GM19372 (cell line): Measurements from ENCODE around the gene FKBP7.
"Not testable (repeated sequence)": the region's sequence is repeated elsewhere in the genome, so short reads cannot be mapped to it uniquely, and the experiment has no call there.

Source experiments
- ATAC-seq: cut with Tn5 transposase; IDR thresholded peaks from one replicate; pipeline ENCODE4 v1.9.1; 2021; ENCODE audit warnings: mild to moderate bottlenecking, low read depth, moderate library complexity; ENCODE audit not compliant: unreplicated experiment

Gene FKBP7, protein sequence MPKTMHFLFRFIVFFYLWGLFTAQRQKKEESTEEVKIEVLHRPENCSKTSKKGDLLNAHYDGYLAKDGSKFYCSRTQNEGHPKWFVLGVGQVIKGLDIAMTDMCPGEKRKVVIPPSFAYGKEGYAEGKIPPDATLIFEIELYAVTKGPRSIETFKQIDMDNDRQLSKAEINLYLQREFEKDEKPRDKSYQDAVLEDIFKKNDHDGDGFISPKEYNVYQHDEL

DNA sequence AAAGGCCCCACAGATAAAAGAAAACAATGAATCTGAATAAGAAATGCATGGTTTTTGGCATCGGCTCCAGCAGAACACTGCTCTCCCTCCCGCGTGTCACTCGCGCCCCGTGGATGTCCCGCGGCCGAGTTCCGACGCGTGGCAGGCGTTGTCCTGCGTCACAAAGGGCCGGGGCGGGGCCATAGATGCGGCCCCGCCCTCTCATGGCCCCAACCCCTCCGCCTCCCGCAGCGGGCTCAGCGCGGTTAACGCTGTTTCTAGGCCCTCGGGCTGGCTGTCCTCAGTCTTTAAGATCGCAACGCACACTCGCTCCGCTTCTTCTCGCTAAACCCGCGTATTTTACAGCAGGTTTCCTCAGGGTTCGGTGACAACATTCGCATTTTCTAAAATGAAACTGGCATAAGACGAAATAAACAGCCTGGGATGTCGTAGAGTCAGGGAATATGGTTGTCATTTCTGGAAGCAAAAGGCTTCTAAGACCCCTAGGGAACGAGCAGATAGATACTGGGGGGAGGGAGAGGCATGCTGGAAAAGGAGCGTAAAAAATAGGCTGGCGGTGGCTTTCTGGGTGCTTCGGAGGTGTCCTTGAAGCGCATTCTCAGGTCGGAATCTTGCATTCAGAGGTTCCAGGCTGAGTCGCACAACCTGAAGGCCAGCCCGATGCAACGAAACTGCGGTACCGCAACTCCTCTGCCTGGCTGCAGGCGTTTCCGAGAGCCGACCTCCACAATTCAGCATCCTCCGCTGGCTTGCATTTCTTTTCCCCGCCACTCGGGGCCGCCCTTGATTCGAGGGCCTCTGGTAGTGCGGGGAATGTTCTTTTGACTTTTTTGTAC lies at the start of gene FKBP7:
TSS of gene FKBP7 (minus strand) at position 162 of the 836 bp plus-strand sequence. CDS start at position 61, 101 bp downstream.
- ATAC-seq: peak; percentile 43

DNA sequence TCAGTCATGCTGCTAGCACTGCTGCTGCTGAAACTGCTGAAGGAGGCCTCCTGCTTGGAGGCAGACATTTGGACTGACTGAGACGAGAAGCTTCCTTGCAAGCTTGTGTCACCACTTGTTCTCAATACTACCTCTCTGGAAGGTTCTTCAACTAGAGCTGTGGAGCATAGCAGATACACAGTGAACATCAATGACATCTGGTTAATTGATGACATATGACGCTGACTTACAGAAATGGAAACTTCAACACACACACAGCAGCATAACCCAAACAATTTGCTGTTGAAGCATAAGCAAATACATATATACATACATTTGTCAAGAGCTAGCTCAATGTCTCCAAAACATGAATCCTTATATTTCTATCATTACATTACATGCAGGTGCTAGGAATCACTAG lies 49.2 kb upstream of the FKBP7 start:
- ATAC-seq: no peak

DNA sequence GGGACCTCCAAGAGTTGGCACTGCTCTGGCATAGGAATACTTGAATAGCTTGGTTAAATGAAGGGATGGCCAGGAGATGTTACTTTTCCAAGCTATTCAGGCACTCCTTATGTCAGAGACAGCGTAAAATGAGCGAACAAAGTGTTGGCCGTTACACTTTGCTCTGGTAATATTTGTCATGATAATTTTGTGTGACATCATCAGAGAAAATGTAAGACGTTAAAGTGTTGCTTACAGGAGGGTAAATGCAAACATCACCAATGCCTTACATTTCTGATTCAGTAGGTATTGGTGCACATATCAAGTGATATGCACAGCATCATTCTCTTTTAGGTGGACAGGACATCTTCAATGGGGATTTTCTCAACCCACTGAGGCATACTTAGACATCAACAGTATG lies 47.9 kb upstream of the FKBP7 start:
- ATAC-seq: no peak

DNA sequence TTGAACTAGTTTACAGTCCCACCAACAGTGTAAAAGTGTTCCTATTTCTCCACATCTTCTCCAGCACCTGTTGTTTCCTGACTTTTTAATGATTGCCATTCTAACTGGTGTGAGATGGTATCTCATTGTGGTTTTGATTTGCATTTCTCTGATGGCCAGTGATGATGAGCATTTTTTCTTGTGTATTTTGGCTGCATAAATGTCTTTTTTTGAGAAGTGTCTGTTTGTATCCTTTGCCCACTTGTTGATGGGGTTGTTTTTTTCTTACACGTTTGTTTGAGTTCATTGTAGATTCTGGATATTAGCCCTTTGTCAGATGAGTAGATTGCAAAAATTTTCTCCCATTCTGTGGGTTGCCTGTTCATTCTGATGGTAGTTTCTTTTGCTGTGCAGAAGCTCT lies 47.1 kb upstream of the FKBP7 start:
- not testable (repeated sequence) for ATAC-seq

DNA sequence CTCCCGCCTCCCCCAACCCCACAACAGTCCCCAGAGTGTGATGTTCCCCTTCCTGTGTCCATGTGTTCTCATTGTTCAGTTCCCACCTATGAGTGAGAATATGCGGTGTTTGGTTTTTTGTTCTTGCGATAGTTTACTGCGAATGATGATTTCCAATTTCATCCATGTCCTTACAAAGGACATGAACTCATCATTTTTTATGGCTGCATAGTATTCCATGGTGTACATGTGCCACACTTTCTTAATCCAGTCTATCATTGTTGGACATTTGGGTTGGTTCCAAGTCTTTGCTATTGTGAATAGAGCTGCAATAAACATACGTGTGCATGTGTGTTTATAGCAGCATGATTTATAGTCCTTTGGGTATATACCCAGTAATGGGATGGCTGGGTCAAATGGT lies 46.6 kb upstream of the FKBP7 start:
- not testable (repeated sequence) for ATAC-seq

DNA sequence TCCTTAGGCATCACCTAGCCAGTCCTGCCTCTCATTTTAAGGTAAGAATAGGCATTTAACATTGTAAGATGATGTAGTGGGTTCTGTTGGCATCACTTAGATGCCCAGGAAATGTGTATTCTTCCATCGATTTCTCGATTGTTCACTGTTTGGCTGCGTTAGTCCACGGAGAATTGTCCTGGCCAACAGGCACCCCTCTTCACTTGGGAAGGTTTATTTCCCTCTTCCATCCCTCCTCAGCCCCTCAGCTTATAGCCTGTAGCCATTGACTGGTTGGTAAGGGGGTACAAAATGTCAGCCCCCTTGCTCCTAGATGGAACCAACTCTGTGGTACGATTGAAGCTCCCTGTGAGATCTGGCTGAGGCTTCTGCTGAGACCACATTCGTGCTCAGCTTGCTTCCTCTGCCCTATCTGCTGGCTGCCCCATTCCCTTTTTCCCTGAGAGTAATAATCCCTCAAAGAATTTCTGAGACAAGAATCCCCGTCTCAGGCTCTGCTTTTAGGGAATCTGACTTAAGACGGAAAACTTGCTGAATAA lies 45.3 kb upstream of the FKBP7 start:
- ATAC-seq: no peak

DNA sequence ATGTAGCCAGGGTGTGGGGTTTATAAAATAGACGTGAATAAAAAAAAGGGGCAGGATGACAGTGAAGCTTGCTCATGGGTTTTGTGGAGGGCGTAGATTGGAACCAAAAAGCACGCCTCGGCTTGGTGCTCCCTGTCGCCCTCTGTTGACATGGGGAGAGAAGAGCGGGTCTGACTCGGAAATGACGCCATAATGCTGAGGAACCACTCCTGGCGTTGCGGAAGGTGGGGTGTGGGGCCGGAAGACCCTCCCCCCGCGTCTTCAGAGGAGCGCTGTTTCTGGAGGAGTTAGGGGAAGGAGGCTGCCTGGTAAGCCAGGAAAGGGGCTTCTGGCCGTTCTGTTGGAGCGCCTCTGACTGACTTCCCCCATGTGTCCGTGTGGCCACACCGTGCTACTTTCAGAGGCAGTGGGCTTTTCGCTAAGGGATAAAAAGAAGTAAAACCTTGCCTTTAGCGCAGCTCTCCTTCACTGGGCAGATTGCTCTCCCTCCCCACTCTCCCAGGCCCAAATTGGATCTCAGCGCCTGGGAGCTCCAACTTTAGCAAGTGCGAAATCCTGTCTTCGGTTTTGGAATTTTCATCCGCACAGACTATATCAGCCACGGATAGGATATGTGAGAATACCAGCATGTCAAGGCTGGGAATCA lies 44.7 kb upstream of the FKBP7 start:
- peak; percentile 95 for ATAC-seq

DNA sequence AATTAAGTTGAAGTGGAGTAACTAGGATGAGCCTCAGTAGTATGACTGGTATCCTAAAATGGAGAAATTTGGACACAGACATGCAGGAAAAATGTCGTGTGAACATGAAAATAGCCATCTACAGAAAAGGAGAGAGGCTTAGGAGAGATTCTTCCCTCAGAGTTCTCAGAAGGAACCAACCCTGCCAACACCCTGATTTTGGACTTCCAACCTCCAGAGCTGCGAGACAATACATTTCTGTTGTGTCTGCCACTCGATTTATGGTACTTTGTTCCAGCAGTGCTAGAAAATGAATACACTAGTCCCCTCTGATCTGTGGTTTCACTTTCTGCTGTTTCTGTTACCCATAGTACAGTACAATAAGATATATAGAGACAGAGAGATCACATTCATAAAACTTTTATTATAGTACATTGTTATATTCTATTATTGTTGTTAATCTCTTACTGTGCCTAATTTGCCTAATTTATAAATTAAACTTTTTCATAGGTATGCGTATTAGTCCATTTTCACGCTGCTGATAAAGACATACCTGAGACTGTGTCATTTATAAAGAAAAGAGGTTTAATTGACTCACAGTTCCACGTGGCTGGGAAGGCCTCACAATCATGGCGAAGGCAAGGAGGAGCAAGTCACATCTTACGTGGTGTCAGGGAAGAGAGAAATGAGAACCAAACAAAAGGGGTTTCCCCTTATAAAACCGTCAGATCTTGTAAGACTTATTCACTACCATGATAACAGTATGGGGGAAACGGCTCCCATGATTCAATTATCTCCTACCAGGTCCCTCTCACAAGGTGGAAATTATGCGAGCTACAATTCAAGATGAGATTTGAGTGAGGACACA lies 43.1 kb upstream of the FKBP7 start:
- no peak for ATAC-seq

DNA sequence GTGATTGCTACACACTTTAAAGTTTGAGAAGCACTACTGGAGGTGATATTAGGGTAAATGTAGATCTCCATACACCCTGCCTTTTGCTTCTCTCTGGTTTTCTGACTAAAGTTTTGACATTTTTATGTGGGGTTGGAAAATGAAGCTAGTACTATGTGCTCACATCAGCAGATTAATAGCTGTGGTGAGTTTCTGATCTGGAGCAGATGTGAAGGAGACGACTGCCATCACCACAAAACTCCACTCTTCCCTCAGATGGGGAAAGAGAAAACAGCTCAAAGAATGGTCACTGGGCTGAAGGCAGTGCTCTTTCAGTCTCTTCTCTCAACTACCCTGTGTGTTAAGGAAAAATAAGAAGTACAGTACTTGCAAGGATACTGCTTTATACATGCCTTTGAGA lies 39.1 kb upstream of the FKBP7 start:
- no peak for ATAC-seq

DNA sequence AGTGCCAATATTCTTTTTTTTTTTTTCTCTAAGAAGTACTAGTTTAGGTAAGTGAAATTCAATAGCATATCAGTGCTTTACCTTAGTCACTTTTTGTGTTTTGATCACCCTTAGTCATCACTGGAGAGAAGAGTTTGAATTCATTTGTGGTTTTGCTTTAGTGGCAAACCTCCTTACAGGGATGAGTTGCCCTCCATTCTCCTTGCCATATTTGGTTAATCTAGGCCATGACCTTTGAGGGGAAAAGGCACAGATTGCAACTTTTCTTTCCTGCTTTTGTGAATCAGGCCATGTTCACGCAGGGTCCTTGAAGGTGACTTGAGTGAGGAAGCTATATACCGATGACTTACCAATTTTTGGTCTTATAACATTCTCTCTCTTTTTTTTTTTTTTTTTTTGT lies 36.3 kb upstream of the FKBP7 start:
- ATAC-seq: no peak

DNA sequence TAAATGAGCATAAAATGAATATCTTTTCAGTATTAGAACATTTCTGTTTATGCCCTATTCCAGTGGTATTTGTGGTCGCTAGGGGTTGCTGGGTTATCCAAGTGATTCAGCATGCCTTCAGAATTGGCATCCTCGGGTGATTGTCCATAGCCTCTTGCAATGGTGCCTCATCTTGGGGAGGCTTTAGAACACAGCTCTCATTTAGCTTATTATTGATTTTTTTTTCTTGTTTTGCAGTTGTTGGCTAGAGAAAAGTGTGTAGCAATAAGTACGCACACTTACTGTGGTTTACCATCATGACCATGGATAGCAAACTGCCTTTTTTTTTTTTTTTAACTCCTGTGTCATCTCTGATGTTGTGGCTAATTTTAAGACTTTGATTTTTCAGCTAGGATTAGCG lies 35.5 kb upstream of the FKBP7 start:
- no peak for ATAC-seq

DNA sequence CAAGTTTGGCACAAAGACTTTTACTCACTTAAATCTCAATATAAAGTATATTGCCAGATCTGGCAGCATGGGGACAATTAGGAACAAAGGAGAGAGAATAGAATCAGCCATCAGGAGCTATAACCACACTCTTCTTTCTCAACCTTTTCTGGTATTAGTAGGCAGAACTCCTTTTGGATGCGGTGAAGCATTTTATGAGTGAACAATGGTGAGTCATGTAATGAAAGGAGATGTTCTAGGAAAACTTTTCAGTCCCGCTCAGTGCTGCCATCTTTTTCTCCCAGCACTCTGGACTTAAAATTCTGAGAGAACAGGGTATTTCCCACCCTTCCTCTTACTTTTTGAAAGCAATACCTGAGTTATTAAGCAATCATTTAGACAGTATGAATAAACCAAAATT lies 34.1 kb upstream of the FKBP7 start:
- no peak for ATAC-seq

DNA sequence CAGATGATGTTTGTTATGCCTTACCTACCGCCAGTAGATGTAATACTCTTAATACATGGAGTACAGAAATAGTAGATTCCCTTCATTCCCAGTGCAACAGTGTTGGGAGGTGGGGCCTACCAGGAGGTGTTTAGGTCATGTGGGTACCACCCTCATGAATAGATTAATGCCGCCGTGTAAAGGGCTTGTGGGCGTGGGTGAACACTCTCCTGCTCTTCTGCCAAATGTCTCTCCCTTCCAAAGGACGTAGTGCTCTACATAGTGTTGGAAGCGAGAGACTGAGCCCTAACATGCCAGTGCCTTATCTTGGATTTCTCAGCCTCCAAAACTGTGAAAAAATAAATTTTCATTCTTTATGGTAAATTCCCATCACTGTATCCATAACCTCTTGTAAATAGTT lies 32.0 kb upstream of the FKBP7 start:
- ATAC-seq: no peak

DNA sequence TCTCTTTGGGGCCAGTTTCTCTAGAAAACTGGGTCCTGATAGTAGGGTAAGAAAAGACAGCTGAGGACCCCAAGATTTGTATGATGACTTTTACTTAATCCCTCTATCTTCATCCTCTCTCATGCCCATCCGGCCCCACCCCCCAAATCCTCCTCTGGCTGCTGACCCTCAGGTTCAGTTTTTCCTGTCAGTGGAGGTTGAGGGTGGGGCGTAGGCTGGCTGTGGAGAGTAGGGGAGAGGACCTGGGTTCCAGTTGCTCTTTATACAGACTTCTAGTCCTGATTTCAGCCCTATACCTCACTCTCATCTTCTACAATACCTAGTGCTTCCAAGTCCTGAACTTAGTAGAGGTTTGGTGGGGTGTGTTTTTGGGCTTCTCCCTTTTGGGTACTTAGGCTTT lies 30.2 kb upstream of the FKBP7 start:
- no peak for ATAC-seq

DNA sequence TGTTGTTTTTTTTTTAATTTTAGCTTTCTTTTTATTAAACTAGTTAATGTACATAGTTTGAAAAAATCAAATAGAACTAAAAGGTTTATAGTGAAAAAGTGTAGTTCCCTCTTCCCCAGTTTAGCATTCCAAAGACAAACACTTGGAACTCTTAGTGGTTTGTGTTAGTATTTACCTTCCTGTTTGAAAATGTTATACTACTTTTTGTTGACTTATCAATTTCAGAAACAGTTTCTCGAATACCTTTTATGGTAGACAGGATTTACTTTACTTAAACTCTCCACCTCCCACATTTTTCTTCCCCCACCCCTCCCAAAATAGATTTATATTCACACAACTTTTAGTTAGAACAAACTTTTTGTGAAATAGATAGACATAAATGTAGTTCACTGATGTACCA lies 28.5 kb upstream of the FKBP7 start:
- ATAC-seq: no peak

DNA sequence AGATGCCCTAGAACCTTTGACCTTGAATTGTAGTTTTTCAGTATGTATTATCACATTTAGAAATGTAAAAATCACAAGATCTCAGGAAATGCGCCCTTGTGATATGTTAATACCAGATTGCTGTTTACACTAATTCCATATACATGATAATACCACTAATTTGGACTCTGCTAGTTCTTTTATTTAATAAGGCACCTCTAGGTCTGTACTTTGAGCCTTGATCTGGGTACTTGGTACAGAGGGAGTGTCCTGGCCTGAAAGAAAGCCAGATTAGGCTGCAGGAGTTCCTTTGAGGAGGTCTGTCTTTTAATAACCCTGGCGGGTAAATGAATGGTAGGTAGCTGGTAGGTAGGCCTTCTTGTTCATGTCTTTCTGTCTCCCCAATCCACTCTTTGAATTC lies 28.1 kb upstream of the FKBP7 start:
- ATAC-seq: no peak

DNA sequence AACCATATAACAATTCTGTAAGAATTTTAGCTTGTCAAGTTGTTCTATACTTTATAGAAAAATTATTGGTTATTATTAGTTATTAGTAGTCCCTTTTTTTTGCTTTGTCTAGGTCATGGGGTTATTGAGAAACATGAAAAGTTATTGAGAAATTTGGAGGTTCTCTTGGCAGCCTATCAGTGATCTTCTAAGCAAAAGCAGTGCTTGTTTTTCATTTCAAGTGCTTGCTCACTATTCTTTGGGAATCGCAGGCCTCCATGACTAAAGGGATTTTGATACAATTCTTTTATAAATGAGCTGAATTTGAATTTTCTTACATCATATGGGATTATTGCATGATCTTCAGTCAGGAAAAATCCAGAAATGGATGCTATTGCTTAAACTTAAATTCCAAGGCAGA lies 27.7 kb upstream of the FKBP7 start:
- ATAC-seq: no peak

DNA sequence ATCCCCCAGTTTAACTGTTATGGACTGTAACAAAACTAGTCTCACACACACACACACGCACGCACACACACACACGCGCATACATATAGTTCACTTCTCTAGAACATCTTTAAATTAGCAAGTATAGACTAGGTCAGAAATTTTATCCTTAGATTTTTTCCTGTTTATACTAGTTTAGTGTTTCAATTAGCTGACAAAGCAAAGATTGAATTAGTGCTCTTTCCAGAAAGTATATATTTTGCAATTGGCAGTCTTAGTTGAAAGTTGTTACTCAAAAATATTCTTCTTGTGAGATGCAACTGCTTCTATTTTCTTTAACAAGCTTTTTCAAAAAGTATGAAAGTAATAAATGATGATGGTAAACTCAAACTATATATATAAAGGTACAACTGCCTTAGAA lies 24.4 kb upstream of the FKBP7 start:
- no peak for ATAC-seq

DNA sequence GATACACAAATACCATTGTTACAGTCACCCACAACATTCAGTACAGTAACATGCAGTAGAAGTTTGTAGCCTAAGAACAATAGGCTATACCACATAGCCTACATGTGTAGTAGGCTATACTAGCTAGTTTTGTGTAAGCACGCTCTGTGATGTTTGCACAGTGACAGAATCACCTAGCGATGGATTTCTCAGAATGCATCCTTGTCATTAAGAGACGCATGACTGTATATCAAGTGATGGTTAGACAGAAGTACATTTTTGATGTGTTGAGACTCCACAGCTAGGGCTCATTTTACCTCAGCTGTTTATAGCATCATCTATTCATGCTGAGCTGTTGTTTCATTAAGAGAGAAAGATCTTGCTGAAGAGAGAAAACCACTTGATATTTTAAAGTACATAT lies 21.2 kb upstream of the FKBP7 start:
- no peak for ATAC-seq

DNA sequence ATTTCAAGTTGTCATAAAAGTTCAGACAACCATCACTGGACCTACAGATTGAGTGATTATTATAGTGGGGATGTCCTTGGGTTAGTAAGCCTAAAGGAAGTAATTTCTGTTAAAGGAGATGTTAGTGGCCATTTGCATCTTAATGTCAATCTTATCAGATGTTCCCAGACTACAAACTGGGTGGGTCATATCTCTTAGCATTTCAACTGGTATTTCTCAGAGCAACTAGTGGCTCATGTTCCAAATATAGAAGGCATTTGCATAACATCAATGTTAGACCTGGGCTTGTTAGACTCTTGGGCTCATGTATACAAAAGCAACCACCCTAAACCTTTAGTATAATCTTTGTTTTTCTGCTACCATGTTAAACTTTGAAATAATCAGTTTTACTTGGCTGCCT lies 19.7 kb upstream of the FKBP7 start:
- ATAC-seq: no peak

DNA sequence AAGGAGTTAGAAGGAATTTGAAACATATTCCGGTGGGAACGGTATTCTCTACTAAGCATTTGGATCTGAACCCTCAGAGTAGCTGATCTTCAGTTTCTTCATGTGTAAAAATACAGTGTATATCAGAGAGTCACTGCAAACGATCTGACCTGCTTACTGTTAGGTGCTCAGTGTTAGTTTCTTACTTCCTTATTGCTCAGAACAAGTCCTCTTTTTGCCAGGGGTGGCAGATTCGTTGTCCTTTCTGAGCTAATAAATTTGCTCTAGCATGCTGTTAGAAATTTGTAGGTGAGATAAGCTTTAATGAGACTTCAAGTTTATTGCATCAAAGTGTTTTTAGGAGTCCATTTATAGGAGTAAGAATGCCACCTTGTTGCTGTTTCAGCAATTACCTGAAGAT lies 17.6 kb upstream of the FKBP7 start:
- ATAC-seq: no peak
